ENCODE data around the gene SHD. TPM values are rescaled to one million over a fixed set of nuclear protein-coding genes. Genes with fewer than 3 reads are reported as not detected.

SHD gene
- total and polyA plus RNA-seq, 2 of the 4 experiments (the other 2 are of a cell fraction), result not detected

- TF ChIP-seq ELK1 (IDR thresholded peaks at IDR 0.05; ENCODE audit: borderline replicate concordance, low read depth, low read length), result no peak
- no peak for TF ChIP-seq SMC3 (IDR thresholded peaks at IDR 0.05; ENCODE audit: low read depth, low read length)
- TF ChIP-seq CTCF (conservative IDR thresholded peaks at IDR 0.05; ENCODE audit: low read depth, low read length), result no peak
- TF ChIP-seq FOS (IDR thresholded peaks at IDR 0.05; ENCODE audit: low read depth, low read length), result no peak
Measured at GRCh38 chr19:4268816-4269430, 10.1 kb upstream of the SHD start (continued).
